Activated naive CD8-positive, alpha-beta T cell treated with anti-CD3 and anti-CD28 coated beads for 36 hours (primary cell): Measurements from ENCODE around the gene PITPNC1. TPM values are rescaled to one million over a fixed set of nuclear protein-coding genes. Genes with fewer than 3 reads are reported as not detected.
"Not testable (repeated sequence)": the region's sequence is repeated elsewhere in the genome, so short reads cannot be mapped to it uniquely, and the experiment has no call there.

ENCODE experiments used
- DNase-seq: peaks from one replicate; pipeline ENCODE4 v3.0.0; 2021
- H3K27ac Mint-ChIP-seq: one replicate; pipeline ENCODE4 v1.8.0; 2022; ENCODE audit warnings: mild to moderate bottlenecking, moderate library complexity, mixed read lengths
- H3K27me3 Mint-ChIP-seq: one replicate; pipeline ENCODE4 v1.8.0; 2022; ENCODE audit warnings: mild to moderate bottlenecking, mixed read lengths
- H3K36me3 Mint-ChIP-seq: one replicate; pipeline ENCODE4 v1.8.0; 2021; ENCODE audit warnings: mild to moderate bottlenecking, mixed read lengths
- H3K4me1 Mint-ChIP-seq: one replicate; pipeline ENCODE4 v1.8.0; 2021; ENCODE audit warnings: mixed read lengths
- H3K4me3 Mint-ChIP-seq: one replicate; pipeline ENCODE4 v1.8.0; 2022; ENCODE audit warnings: mild to moderate bottlenecking, moderate library complexity, mixed read lengths
- H3K9me3 Mint-ChIP-seq: one replicate; pipeline ENCODE4 v1.8.0; 2022; ENCODE audit warnings: mixed read lengths
- total RNA-seq, 2 experiments: library from RNA; stranded (reverse); gene quantifications; one replicate each; pipeline ENCODE4 v1.2.3, GENCODE V29; 2021

Gene PITPNC1
- total RNA-seq, 2 experiments from 2014 or later = 50.1 to 51.1 TPM

GRCh38 chr17:67687511-67687910 lies 310.4 kb downstream of the PITPNC1 start:
- Mint-ChIP-seq H3K27ac (no peak overlapping the region), H3K9me3 (no peaks in the 10 kb centered on the region), H3K27me3 (no peaks in the 10 kb centered on the region), H3K4me3 (no peak overlapping the region), H3K4me1 (peaks cover 6% of the 10 kb centered on the region), H3K36me3 (peaks cover 1% of the 10 kb centered on the region)
- DNase-seq = no peak

GRCh38 chr17:67689534-67690177 lies 312.6 kb downstream of the PITPNC1 start:
- H3K4me1 Mint-ChIP-seq = peaks cover 6% of the 10 kb centered on the region
- peaks cover 6% of the 10 kb centered on the region for H3K36me3 Mint-ChIP-seq
- H3K4me3 Mint-ChIP-seq = no peak overlapping the region
- no peaks in the 10 kb centered on the region for H3K9me3 Mint-ChIP-seq
- no peaks in the 10 kb centered on the region for H3K27me3 Mint-ChIP-seq
- peak overlapping the region; percentile 21 for H3K27ac Mint-ChIP-seq
- DNase-seq = peak; percentile 9

- H3K4me3 Mint-ChIP-seq = no peak overlapping the region
- peaks cover 4% of the 10 kb centered on the region for H3K4me1 Mint-ChIP-seq
- no peaks in the 10 kb centered on the region for H3K9me3 Mint-ChIP-seq
Observed at GRCh38 chr17:67693811-67694210, 316.7 kb downstream of the PITPNC1 start.

GRCh38 chr17:67696347-67696746 lies 319.3 kb downstream of the PITPNC1 start:
- Mint-ChIP-seq H3K27ac (no peak overlapping the region), H3K4me1 (no peaks in the 10 kb centered on the region), H3K27me3 (no peaks in the 10 kb centered on the region)

More at GRCh38 chr17:67693811-67694210, 316.7 kb downstream of the PITPNC1 start:
- Mint-ChIP-seq H3K27ac (no peak overlapping the region), H3K36me3 (peaks cover 8% of the 10 kb centered on the region), H3K27me3 (no peaks in the 10 kb centered on the region)
- DNase-seq = no peak

GRCh38 chr17:67696853-67697498 lies 319.9 kb downstream of the PITPNC1 start:
- H3K9me3 Mint-ChIP-seq = no peaks in the 10 kb centered on the region
- no peak overlapping the region for H3K27ac Mint-ChIP-seq
- H3K4me1 Mint-ChIP-seq = no peaks in the 10 kb centered on the region
- H3K4me3 Mint-ChIP-seq = no peak overlapping the region
- peaks cover 8% of the 10 kb centered on the region for H3K36me3 Mint-ChIP-seq
- DNase-seq = no peak
- no peaks in the 10 kb centered on the region for H3K27me3 Mint-ChIP-seq

More at GRCh38 chr17:67696347-67696746, 319.3 kb downstream of the PITPNC1 start:
- no peaks in the 10 kb centered on the region for H3K9me3 Mint-ChIP-seq
- no peak overlapping the region for H3K4me3 Mint-ChIP-seq
- DNase-seq = no peak
- peaks cover 8% of the 10 kb centered on the region for H3K36me3 Mint-ChIP-seq

- Mint-ChIP-seq H3K27ac (no peak overlapping the region), H3K27me3 (no peaks in the 10 kb centered on the region), H3K4me3 (no peak overlapping the region), H3K36me3 (peaks cover 2% of the 10 kb centered on the region), H3K4me1 (no peaks in the 10 kb centered on the region), H3K9me3 (no peaks in the 10 kb centered on the region)
- no peak for DNase-seq
Observed at GRCh38 chr17:67700037-67700724, 323.1 kb downstream of the PITPNC1 start.

GRCh38 chr17:67700725-67701119 lies 323.6 kb downstream of the PITPNC1 start:
- Mint-ChIP-seq H3K9me3 (no peaks in the 10 kb centered on the region), H3K27me3 (no peaks in the 10 kb centered on the region), H3K27ac (no peak overlapping the region), H3K4me1 (no peaks in the 10 kb centered on the region), H3K4me3 (no peak overlapping the region), H3K36me3 (peaks cover 2% of the 10 kb centered on the region)
- no peak for DNase-seq

- not testable (repeated sequence) for DNase-seq, H3K27ac Mint-ChIP-seq, H3K4me3 Mint-ChIP-seq, H3K27me3 Mint-ChIP-seq, H3K36me3 Mint-ChIP-seq, H3K9me3 Mint-ChIP-seq, H3K4me1 Mint-ChIP-seq
Observed at GRCh38 chr17:67702861-67703260, 325.8 kb downstream of the PITPNC1 start.

GRCh38 chr17:67707442-67707841 lies 330.4 kb downstream of the PITPNC1 start:
- Mint-ChIP-seq H3K27me3 (no peaks in the 10 kb centered on the region), H3K27ac (no peak overlapping the region), H3K4me1 (no peaks in the 10 kb centered on the region), H3K4me3 (no peak overlapping the region), H3K36me3 (no peaks in the 10 kb centered on the region), H3K9me3 (no peaks in the 10 kb centered on the region)
- no peak for DNase-seq

- no peak overlapping the region for H3K4me3 Mint-ChIP-seq
- H3K4me1 Mint-ChIP-seq = no peaks in the 10 kb centered on the region
- H3K27me3 Mint-ChIP-seq = no peaks in the 10 kb centered on the region
- H3K9me3 Mint-ChIP-seq = no peaks in the 10 kb centered on the region
- H3K36me3 Mint-ChIP-seq = no peaks in the 10 kb centered on the region
- H3K27ac Mint-ChIP-seq = no peak overlapping the region
- DNase-seq = no peak
Observed at GRCh38 chr17:67708378-67708777, 331.3 kb downstream of the PITPNC1 start.

- H3K4me3 Mint-ChIP-seq = no peak overlapping the region
- no peak overlapping the region for H3K27ac Mint-ChIP-seq
- DNase-seq = no peak
- H3K9me3 Mint-ChIP-seq = peaks cover 1% of the 10 kb centered on the region
- peaks cover 2% of the 10 kb centered on the region for H3K36me3 Mint-ChIP-seq
- no peaks in the 10 kb centered on the region for H3K27me3 Mint-ChIP-seq
- H3K4me1 Mint-ChIP-seq = peaks cover 5% of the 10 kb centered on the region
Observed at GRCh38 chr17:67711916-67712315, 334.8 kb downstream of the PITPNC1 start.

GRCh38 chr17:67712375-67712774 lies 335.3 kb downstream of the PITPNC1 start:
- H3K36me3 Mint-ChIP-seq = peaks cover 2% of the 10 kb centered on the region
- DNase-seq = no peak
- H3K4me3 Mint-ChIP-seq = no peak overlapping the region
- peaks cover 8% of the 10 kb centered on the region for H3K4me1 Mint-ChIP-seq
- H3K27me3 Mint-ChIP-seq = no peaks in the 10 kb centered on the region
- no peak overlapping the region for H3K27ac Mint-ChIP-seq
- peaks cover 1% of the 10 kb centered on the region for H3K9me3 Mint-ChIP-seq

- Mint-ChIP-seq H3K36me3 (peaks cover 6% of the 10 kb centered on the region), H3K4me3 (no peak overlapping the region), H3K27me3 (no peaks in the 10 kb centered on the region), H3K9me3 (peaks cover 1% of the 10 kb centered on the region), H3K4me1 (peaks cover 8% of the 10 kb centered on the region), H3K27ac (no peak overlapping the region)
- DNase-seq = no peak
Observed at GRCh38 chr17:67713169-67713568, 336.1 kb downstream of the PITPNC1 start.

GRCh38 chr17:67716405-67716798 lies 339.3 kb downstream of the PITPNC1 start:
- H3K27ac Mint-ChIP-seq = peak overlapping the region; percentile 95
- H3K4me1 Mint-ChIP-seq = peaks cover 18% of the 10 kb centered on the region
- no peaks in the 10 kb centered on the region for H3K27me3 Mint-ChIP-seq
- DNase-seq = no peak
- peak overlapping the region; percentile 96 for H3K4me3 Mint-ChIP-seq
- peaks cover 18% of the 10 kb centered on the region for H3K36me3 Mint-ChIP-seq
- H3K9me3 Mint-ChIP-seq = peaks cover 1% of the 10 kb centered on the region

- Mint-ChIP-seq H3K27ac (peak overlapping the region; percentile 95), H3K9me3 (peaks cover 1% of the 10 kb centered on the region), H3K4me3 (peak overlapping the region; percentile 96), H3K36me3 (peaks cover 25% of the 10 kb centered on the region), H3K4me1 (peaks cover 25% of the 10 kb centered on the region), H3K27me3 (no peaks in the 10 kb centered on the region)
- DNase-seq = no peak
Observed at GRCh38 chr17:67717192-67717623, 340.1 kb downstream of the PITPNC1 start.
